Adipocyte (in vitro differentiated cells): ENCODE data around the gene PCK2.

Experiments used
- DNase-seq: peaks from one replicate; pipeline ENCODE4 v3.0.0-alpha.2; 2015; ENCODE audit warnings: low read depth
- H3K27me3 ChIP-seq: replicated peaks from 2 replicates; pipeline ENCODE4 v1.7.0; 2013; ENCODE audit warnings: mild to moderate bottlenecking, low read length, moderate library complexity; ENCODE audit not compliant: control insufficient read depth, insufficient read depth
- H3K36me3 ChIP-seq: 2 replicates; pipeline ENCODE4 v1.7.0; 2013; ENCODE audit warnings: low read length, mild to moderate bottlenecking, moderate library complexity; ENCODE audit not compliant: control insufficient read depth, insufficient read depth, severe bottlenecking
- H3K4me1 ChIP-seq: 2 replicates; pipeline ENCODE4 v1.7.0; 2013; ENCODE audit warnings: mild to moderate bottlenecking, low read length, moderate library complexity; ENCODE audit not compliant: control insufficient read depth, insufficient read depth
- H3K4me3 ChIP-seq: 2 replicates; pipeline ENCODE4 v1.7.0; 2013; ENCODE audit warnings: mild to moderate bottlenecking, low read length, moderate library complexity
- H3K9ac ChIP-seq: 2 replicates; pipeline ENCODE4 v1.7.0; 2013; ENCODE audit warnings: mild to moderate bottlenecking, low read length, moderate library complexity
- H3K9me3 ChIP-seq: 2 replicates; pipeline ENCODE4 v1.7.0; 2013; ENCODE audit warnings: mild to moderate bottlenecking, low read length, moderate library complexity; ENCODE audit not compliant: control insufficient read depth

PCK2 gene

DNA sequence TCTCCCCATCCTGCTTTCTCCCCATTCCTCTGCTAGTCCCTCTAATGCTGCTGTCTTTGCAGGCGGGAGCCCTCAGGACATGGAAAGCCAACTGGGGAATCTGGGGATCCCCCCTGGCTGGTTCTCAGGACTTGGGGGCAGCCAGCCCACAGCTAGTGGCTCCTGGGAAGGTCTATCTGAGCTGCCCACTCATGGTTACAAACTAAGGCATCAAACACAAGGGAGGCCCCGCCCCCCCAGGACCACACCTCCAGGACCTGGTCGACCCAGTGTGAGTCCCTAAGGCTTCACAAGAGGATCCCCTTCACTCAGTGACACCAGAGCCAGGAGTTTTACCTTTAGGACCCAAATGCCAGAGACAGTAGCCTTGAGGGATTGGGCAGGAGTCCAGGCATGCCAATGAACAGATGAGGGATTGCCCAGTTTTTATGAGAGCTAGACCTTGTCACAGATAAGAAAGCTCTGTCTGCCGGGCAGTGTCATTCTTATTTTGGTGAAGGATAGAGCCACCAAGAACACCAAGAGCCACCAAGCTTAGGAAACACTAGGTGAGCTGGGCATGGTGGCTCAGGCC is 30.8 kb upstream of the PCK2 start:
- Histone ChIP-seq H3K4me1 (no peaks in the 10 kb centered on the region), H3K9ac (no peak overlapping the region), H3K36me3 (no peaks in the 10 kb centered on the region), H3K27me3 (peaks cover 30% of the 10 kb centered on the region), H3K4me3 (no peak overlapping the region), H3K9me3 (no peaks in the 10 kb centered on the region)
- no peak for DNase-seq

DNA sequence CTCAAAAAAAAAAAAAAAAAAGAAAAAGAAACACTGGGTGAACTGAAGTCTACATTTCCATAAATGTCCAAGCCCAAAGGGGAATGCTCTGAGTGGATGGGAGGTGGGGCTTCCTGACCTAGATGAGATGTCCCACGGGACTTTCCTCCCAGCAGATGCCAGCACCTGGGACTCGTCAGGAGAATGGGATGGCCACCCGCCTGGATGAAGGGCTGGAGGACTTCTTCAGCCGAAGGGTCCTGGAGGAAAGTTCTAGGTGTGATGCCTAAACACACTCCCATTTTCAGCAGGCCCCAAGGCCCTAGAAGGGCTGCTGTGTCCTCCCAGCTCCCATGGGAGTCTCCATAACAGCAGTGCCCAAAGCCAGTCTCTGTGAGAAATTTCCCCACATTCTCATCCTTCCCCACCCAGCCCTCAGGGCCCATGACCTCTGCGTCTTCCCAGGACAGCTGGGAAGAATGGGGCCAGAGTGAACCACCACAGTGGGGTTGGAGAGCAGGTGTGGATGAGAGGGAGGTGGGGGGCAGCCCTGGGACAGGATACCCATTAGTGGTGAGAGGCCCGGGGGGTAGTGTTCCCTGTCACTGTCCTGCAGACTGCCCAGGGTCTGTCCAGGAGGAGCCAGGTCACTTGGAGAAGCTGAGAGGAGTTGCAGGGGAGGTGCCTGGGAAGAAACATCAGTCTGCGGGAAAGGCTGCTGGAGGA is 29.9 kb upstream of the PCK2 start:
- no peaks in the 10 kb centered on the region for H3K4me1 ChIP-seq
- H3K9me3 ChIP-seq: no peaks in the 10 kb centered on the region
- H3K9ac ChIP-seq: no peak overlapping the region
- H3K4me3 ChIP-seq: no peak overlapping the region
- H3K36me3 ChIP-seq: no peaks in the 10 kb centered on the region
- peaks cover 37% of the 10 kb centered on the region for H3K27me3 ChIP-seq
- no peak for DNase-seq

DNA sequence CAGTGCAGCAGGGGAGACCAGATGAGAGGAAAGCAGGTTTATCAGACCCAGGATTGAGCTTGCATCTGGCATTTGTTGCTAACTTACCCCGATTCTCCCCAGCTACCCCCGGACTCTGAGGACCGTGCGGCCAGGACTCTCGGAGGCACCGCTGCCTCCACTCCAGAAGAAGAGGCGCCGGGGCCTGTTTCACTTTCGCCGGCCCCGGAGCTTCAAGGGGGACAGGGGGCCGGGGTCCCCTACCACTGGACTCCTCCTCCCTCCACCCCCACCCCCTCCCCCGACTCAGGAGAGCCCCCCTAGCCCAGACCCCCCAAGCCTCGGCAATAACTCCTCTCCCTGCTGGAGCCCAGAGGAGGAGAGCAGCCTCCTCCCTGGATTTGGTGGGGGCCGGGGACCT is 29.3 kb upstream of the PCK2 start:
- Histone ChIP-seq H3K4me3 (no peak overlapping the region), H3K4me1 (no peaks in the 10 kb centered on the region), H3K27me3 (peaks cover 41% of the 10 kb centered on the region), H3K9me3 (no peaks in the 10 kb centered on the region), H3K36me3 (no peaks in the 10 kb centered on the region), H3K9ac (no peak overlapping the region)
- DNase-seq: no peak

DNA sequence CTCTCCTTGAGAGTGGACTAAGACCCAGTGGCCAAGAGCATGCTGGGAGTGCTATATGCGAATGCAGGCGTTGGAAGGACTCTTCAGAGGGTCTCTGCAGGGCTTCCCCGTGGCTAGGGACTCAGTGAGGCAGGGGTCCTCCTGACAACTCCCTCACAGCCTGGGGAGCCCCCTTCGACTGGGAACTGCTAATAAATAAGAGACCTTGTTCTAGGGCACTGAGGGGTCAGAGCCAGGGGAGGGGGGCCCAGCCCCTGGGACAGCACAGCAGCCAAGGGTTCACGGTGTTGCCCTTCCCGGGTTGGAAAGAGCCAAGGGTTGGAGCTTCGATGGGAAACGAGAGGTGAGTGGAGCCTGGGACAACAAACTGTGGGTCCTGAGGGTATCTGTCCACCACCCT is 28.7 kb upstream of the PCK2 start:
- peaks cover 42% of the 10 kb centered on the region for H3K27me3 ChIP-seq
- H3K4me1 ChIP-seq: no peaks in the 10 kb centered on the region
- H3K9ac ChIP-seq: no peak overlapping the region
- no peak for DNase-seq
- no peak overlapping the region for H3K4me3 ChIP-seq
- no peaks in the 10 kb centered on the region for H3K36me3 ChIP-seq
- no peaks in the 10 kb centered on the region for H3K9me3 ChIP-seq

- H3K36me3 ChIP-seq: no peaks in the 10 kb centered on the region
- peaks cover 45% of the 10 kb centered on the region for H3K27me3 ChIP-seq
- H3K9ac ChIP-seq: no peak overlapping the region
- H3K4me1 ChIP-seq: no peaks in the 10 kb centered on the region
- DNase-seq: no peak
- H3K9me3 ChIP-seq: no peaks in the 10 kb centered on the region
- no peak overlapping the region for H3K4me3 ChIP-seq
Measured at GRCh38 chr14:24066496-24067132, 27.5 kb upstream of the PCK2 start.

- Histone ChIP-seq H3K9me3 (no peaks in the 10 kb centered on the region), H3K4me3 (no peak overlapping the region), H3K4me1 (no peaks in the 10 kb centered on the region), H3K9ac (no peak overlapping the region), H3K27me3 (peaks cover 47% of the 10 kb centered on the region), H3K36me3 (no peaks in the 10 kb centered on the region)
- DNase-seq: no peak
Measured at GRCh38 chr14:24067133-24068082, 26.7 kb upstream of the PCK2 start.

- no peak for DNase-seq
- Histone ChIP-seq H3K27me3 (peaks cover 55% of the 10 kb centered on the region), H3K9me3 (no peaks in the 10 kb centered on the region), H3K4me1 (no peaks in the 10 kb centered on the region), H3K4me3 (no peak overlapping the region), H3K9ac (no peak overlapping the region), H3K36me3 (no peaks in the 10 kb centered on the region)
Measured at GRCh38 chr14:24068711-24069410, 25.2 kb upstream of the PCK2 start.

GRCh38 chr14:24069411-24069735 is 24.7 kb upstream of the PCK2 start:
- no peaks in the 10 kb centered on the region for H3K4me1 ChIP-seq
- DNase-seq: no peak
- H3K27me3 ChIP-seq: peaks cover 60% of the 10 kb centered on the region
- H3K9me3 ChIP-seq: no peaks in the 10 kb centered on the region
- H3K9ac ChIP-seq: no peak overlapping the region
- no peaks in the 10 kb centered on the region for H3K36me3 ChIP-seq
- no peak overlapping the region for H3K4me3 ChIP-seq

DNA sequence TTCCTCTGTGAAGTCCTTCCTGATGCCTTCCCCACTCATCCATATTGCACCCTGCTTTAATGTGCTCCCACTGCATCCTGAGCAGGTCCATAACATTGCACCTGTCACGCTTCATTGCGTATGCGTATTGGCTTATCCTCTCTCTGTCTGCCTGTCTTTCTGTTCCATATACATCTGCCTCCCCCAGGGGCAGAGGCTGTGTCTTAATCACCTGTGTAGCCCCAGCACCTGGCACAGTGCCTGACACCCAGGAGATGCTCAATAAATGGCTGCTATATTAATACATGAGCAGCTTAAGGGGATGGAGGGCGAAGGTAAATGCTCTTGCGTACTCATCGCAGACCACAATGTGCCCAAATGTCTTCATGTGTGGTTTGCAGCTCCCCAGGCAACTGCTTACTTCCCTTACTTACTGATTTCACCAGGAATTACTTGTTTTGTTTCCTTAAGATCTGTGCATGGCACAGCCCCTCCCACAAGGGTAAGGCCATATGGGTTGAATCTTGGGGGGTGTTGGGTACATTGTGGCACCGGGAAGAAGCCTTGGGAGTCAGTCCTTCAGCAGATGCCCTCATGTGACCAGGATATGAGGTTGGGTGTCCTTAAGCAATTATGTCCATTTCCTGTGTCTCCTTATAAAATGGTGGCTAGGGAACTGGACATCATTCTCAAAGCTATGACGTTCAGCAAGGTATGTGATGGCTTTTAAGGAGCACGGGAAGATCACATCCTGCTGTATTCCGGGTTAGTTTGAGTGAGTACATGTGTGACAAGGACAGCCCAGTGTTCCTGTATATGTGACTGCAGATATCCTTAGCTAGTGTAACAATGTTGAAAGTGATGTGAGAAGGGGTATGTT is 23.6 kb upstream of the PCK2 start:
- DNase-seq: no peak
- Histone ChIP-seq H3K4me3 (no peak overlapping the region), H3K27me3 (peaks cover 70% of the 10 kb centered on the region), H3K9me3 (no peaks in the 10 kb centered on the region), H3K9ac (no peak overlapping the region), H3K4me1 (no peaks in the 10 kb centered on the region), H3K36me3 (no peaks in the 10 kb centered on the region)

DNA sequence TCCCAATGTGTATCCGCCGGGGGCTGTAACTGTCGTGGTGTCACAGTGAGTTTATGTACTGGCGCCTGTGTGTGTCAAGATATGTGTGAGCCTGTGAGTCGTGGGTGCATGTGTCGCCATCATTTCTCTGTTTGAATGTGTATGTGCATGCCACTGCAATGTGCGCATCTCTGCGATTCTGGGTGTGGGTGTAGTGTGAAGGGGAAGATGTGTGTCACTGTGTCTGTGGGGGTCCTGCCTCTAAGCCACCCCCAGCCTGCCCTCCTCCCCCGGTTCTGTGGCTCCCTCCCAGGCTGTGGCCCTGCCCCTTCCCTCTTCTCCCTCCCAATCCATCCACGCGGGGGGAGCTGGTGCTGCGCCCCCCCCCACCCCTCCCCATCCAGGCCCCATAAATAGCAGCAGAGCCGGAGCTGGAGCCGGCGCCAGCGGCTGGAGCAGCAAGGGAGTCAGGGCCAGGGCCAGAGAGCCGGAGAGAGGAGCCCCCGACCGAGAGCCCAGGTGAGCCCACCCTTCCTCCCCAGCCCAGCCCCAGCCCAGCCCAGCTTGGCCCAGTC is 22.9 kb upstream of the PCK2 start, which contains the start of gene CPNE6:
TSS of gene CPNE6 (plus strand) at position 419 of the 554 bp plus-strand sequence. CDS start 1,375 bp downstream, outside the sequence.
- no peak for DNase-seq
- Histone ChIP-seq H3K4me1 (no peaks in the 10 kb centered on the region), H3K27me3 (peaks cover 76% of the 10 kb centered on the region), H3K36me3 (no peaks in the 10 kb centered on the region), H3K9me3 (no peaks in the 10 kb centered on the region), H3K4me3 (no peak within 1 kb of the TSS), H3K9ac (no peak within 1 kb of the TSS)
